Measurements from ENCODE around the gene LCE3B. TPM values are rescaled to one million over a fixed set of nuclear protein-coding genes. Genes with fewer than 3 reads are reported as not detected.

LCE3B gene, protein sequence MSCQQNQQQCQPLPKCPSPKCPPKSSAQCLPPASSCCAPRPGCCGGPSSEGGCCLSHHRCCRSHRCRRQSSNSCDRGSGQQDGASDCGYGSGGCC
- not detected in 2 replicates for total RNA-seq

DNA sequence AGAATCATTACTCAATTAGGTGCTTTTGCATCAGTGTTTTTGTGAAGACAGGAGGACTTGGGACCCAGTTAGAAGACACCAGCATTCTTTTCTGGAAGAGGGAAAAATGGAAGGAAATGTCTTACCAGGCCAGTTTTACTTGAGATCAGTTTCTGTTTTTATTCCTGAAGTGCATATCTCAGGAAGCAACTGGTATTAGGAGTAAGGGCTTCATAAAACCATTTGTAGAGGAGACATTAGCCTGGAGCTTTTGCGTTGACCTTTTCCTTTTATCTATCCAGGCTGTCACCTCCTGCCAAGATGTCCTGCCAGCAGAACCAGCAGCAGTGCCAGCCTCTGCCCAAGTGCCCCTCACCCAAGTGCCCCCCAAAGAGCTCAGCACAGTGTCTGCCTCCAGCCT, at the start of gene LCE3B:
LCE3B (plus strand) TSS at position 301 of the 400 bp plus-strand sequence; CDS start at position 301, 0 bp downstream.

DNA sequence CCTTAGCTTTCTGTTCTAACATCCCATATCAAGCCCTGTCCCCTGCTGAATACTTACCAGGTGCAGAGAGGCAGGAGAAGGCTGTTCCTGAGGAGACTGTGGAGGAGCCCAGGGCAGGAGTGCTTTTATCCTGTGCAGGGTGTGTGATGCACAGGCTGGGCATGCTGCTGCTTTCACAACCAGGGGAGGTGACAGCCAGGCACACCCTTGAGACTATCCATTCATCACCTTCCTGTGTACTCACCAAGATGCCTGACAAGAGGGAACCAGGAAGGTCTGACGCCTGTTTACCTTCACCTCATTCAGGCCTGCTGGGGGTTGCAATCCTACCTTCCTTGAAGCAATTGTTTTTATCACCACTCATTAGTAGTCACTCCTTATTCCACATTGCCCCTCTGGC, 46.9 kb upstream of the LCE3B start, which contains the start of gene LCE3E:
LCE3E (minus strand) TSS at position 100 of the 400 bp plus-strand sequence. CDS start 572 bp downstream, outside the sequence.

DNA sequence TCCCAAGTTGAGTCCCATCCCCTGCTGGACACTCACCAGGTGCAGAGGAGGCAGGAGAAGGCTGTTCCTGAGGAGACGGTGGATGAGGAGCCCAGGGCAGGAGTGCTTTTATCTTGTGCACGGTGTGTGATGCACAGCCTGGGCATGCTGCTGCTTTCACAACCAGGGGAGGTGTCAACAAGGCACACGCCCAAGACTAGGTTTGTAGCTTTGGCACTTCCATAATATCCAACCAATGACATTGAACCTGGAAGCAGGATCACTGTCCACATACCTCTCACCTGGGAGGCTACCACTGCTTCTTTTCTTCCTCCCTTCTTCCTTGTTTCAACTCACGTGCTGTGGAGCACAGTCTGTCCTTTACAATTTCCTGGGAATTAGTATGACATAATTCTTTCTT, 33.2 kb upstream of the LCE3B start, which contains the start of gene LCE3D:
LCE3D (minus strand) TSS at position 84 of the 400 bp plus-strand sequence. CDS start 580 bp downstream, outside the sequence.

DNA sequence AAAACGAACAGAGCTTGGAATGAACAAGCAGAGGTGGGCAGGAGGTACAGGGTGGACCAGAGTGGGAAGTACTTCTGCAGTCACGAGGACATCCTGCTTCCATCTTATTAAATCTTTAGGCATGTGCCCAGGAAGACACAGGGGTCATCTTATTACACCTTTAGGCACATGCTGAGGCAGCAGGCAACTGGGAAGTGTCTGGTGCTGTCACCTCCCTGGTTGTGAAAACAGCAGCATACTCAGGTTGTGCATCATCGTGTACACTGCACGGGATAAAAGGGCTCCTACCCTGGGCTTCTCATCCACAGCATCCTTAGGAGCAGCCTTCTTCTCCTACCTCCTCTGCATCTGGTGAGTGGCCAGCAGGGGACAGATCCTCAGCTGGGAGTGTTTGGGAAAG, 13.7 kb upstream of the LCE3B start, which contains the start of gene LCE3C:
LCE3C (plus strand) TSS at position 301 of the 400 bp plus-strand sequence. CDS start 498 bp downstream, outside the sequence.

DNA sequence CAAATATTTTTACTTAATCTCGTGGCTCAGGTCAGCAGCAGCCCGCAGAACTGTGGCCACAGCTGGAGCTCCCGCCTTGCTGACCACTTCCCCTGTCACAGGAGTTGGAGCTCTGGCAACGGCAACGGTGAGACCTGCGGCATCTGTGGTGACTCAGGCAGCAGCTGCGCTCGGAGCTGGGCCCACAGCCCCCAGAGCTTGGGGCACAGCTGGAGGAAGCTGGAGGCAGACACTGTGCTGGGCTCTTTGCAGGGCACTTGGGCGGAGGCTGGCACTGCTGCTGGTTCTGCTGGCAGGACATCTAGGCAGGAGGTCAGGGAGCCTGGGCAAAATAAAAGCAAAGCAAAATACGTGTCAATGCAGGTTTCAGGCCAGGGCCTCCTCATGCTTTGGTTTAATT, 9.2 kb downstream of the LCE3B start, which contains the start of gene LCE3A:
LCE3A (minus strand) TSS at position 301 of the 400 bp plus-strand sequence; CDS start at position 301, 0 bp downstream.

DNA sequence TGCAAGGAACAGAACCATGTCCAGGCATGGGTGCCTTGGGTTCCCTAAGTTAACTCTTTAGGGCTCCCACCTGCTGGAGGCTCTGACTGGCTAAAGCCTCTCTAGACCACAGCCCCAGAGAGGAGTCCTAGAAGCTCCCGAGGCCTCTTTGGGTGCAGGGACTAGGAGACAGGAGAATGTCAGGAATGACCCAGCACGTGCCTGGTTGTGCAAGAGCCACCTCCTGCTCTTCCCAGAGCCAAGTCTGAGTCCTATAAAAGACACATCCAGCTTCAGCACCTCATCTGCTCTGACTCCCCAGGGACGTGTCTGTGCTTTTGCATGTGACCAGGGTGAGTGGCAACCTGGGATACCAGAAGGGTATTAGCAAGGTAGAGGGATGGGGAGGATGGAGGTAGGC, 49.5 kb downstream of the LCE3B start, which contains the start of gene LCE2D:
LCE2D (plus strand) TSS at position 283 of the 400 bp plus-strand sequence. CDS start 726 bp downstream, outside the sequence.

Other genes starting within 250 kb of the LCE3B start
- gene CRNN, start 199.5 kb upstream of the LCE3B start, total RNA-seq: not detected in 2 replicates
- gene LCE5A, start 103.0 kb upstream of the LCE3B start, total RNA-seq: not detected in 2 replicates
- not detected in 2 replicates for gene CRCT1, start 99.3 kb upstream of the LCE3B start, total RNA-seq
- not detected in 2 replicates for gene LCE3E, start 47.0 kb upstream of the LCE3B start, total RNA-seq
- gene LCE3D, start 33.3 kb upstream of the LCE3B start, total RNA-seq: not detected in 2 replicates
- not detected in 2 replicates for gene LCE3C, start 13.6 kb upstream of the LCE3B start, total RNA-seq
- gene LCE3A, start 9.3 kb downstream of the LCE3B start, total RNA-seq: not detected in 2 replicates
- gene LCE2D, start 49.6 kb downstream of the LCE3B start, total RNA-seq: not detected in 2 replicates
- gene LCE2C, start 61.5 kb downstream of the LCE3B start, total RNA-seq: not detected in 2 replicates
- gene LCE2B, start 72.3 kb downstream of the LCE3B start, total RNA-seq: not detected in 2 replicates
- not detected in 2 replicates for gene LCE2A, start 84.5 kb downstream of the LCE3B start, total RNA-seq
- gene LCE4A, start 94.3 kb downstream of the LCE3B start, total RNA-seq: not detected in 2 replicates
- not detected in 2 replicates for gene KPRP, start 144.2 kb downstream of the LCE3B start, total RNA-seq
- not detected in 2 replicates for gene LCE1F, start 161.3 kb downstream of the LCE3B start, total RNA-seq
- gene LCE1E, start 172.4 kb downstream of the LCE3B start, total RNA-seq: not detected in 2 replicates
- not detected in 2 replicates for gene LCE1D, start 182.9 kb downstream of the LCE3B start, total RNA-seq
- not detected in 2 replicates for gene LCE1C, start 192.8 kb downstream of the LCE3B start, total RNA-seq
- gene LCE1B, start 198.2 kb downstream of the LCE3B start, total RNA-seq: not detected in 2 replicates
- not detected in 2 replicates for gene LCE1A, start 213.7 kb downstream of the LCE3B start, total RNA-seq
- gene LCE6A, start 229.0 kb downstream of the LCE3B start, total RNA-seq: not detected in 2 replicates
- gene LCE7A, start 246.2 kb downstream of the LCE3B start, total RNA-seq: not detected in 2 replicates

All from mammary microvascular endothelial cell (primary cell).